Activated CD8-positive, alpha-beta memory T cell treated with anti-CD3 and anti-CD28 coated beads, Interleukin-2, amount 10 ng/mL, durations not matched to agents 7 days and 5 days (primary cell): ENCODE data around the gene PNRC1. TPM values are rescaled to one million over a fixed set of nuclear protein-coding genes. Genes with fewer than 3 reads are reported as not detected.
"Not testable (repeated sequence)": the region's sequence is repeated elsewhere in the genome, so short reads cannot be mapped to it uniquely, and the experiment has no call there.

ENCODE experiments used
- ATAC-seq: fragments of 150-1000 bp; cut with Tn5 transposase; one replicate; pipeline ENCODE4 v1.10.0; 2021; ENCODE audit warnings: moderate library complexity
- CTCF ChIA-PET: fragments of 350-600 bp; sonication (Branson Sonifier 250); formaldehyde crosslinking; loops from one replicate; lab custom pipeline; 2021; ENCODE audit warnings: antibody characterized with exemption; lab: Charles Lee
- DNase-seq: peaks from one replicate; pipeline ENCODE4 v3.0.0-alpha.2; 2020
- H3K27ac Mint-ChIP-seq: one replicate; pipeline ENCODE4 v1.8.0; 2021; ENCODE audit warnings: mild to moderate bottlenecking, mixed read lengths
- H3K27me3 Mint-ChIP-seq: one replicate; pipeline ENCODE4 v1.8.0; 2021; ENCODE audit warnings: mixed read lengths
- H3K36me3 Mint-ChIP-seq: one replicate; pipeline ENCODE4 v1.8.0; 2021; ENCODE audit warnings: mild to moderate bottlenecking, mixed read lengths
- H3K4me1 Mint-ChIP-seq: one replicate; pipeline ENCODE4 v1.8.0; 2021; ENCODE audit warnings: mixed read lengths
- H3K4me3 Mint-ChIP-seq: one replicate; pipeline ENCODE4 v1.8.0; 2021; ENCODE audit warnings: mild to moderate bottlenecking, moderate library complexity, mixed read lengths
- H3K9me3 Mint-ChIP-seq: one replicate; pipeline ENCODE4 v1.8.0; 2022; ENCODE audit warnings: low read depth, mixed read lengths
- total RNA-seq, 2 experiments: library from RNA; stranded (reverse); gene quantifications; one replicate each; pipeline ENCODE4 v1.2.3, GENCODE V29; 2021

PNRC1 gene
- total RNA-seq, 2 experiments from 2014 or later, result 66.9 to 71.8 TPM

GRCh38 chr6:89047473-89047872, 33.1 kb upstream of the PNRC1 start:
- no peaks in the 10 kb centered on the region for H3K27me3 Mint-ChIP-seq
- H3K36me3 Mint-ChIP-seq, result no peaks in the 10 kb centered on the region
- ATAC-seq (no peak), DNase-seq (no peak)
- peaks cover 23% of the 10 kb centered on the region for H3K4me1 Mint-ChIP-seq
- H3K27ac Mint-ChIP-seq, result no peak overlapping the region
- CTCF ChIA-PET, result interaction anchor here (0.6 to 0.7 kb wide), 2 partner anchors 27 to 31 kb away, joined by 3 read pairs; no protein-coding TSS in a partner anchor
- H3K9me3 Mint-ChIP-seq, result no peaks in the 10 kb centered on the region
- no peak overlapping the region for H3K4me3 Mint-ChIP-seq

DNA sequence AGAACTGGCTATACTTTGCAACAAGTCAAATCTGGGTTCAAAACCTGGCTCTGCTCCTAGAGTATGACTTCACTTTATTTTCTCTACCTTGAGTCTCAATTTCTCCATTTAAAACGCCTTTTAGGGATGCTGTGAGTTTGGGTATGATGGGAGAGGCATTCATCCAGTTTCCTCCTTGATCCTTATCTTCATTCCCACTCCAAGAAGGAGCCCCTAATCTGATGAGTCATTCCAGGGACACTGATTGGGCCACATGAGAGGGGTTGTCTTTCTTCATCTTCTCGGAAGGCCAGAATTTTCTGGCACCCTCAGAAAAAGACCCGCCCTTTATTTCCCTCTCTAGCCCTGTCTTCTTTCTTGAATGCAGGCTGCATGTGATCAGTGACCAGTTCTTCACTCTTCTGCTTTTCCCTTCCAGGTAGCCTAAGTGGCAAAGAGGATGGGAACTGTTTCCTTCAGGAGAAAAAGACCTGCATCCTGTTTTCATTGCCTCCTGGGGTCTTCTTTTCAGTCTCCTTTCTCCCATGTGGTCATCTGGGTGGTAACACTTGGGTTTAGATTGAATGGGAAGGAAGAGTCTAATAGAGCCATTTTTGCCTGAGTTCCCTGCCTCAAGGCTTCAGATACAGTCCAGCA, 32.1 kb upstream of the PNRC1 start:
- CTCF ChIA-PET, result no interaction called here
- peaks cover 19% of the 10 kb centered on the region for H3K4me1 Mint-ChIP-seq
- H3K4me3 Mint-ChIP-seq, result no peak overlapping the region
- no peaks in the 10 kb centered on the region for H3K36me3 Mint-ChIP-seq
- no peaks in the 10 kb centered on the region for H3K27me3 Mint-ChIP-seq
- no peak overlapping the region for H3K27ac Mint-ChIP-seq
- ATAC-seq (no peak), DNase-seq (no peak)
- no peaks in the 10 kb centered on the region for H3K9me3 Mint-ChIP-seq

DNA sequence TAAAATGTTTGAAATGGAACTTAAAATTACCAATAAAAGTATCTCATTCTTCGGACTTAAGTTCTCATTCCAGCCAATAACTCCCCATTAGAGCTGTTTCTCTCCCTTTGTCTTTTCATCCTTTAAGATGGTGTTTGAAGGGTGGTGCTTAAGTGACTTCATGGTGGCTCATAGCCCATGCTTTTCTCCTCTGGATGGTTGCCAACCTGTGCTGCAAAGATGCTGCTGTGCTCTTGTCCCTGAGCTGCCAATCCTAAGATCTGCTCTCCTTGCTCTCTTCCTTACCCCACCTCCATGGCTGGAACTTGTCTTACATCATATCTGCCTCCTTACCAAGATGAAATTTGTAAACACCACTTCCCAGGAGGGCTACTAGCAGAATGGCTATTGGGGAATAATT, 31.6 kb upstream of the PNRC1 start:
- DNase-seq (no peak), ATAC-seq (no peak)
- no peak overlapping the region for H3K27ac Mint-ChIP-seq
- no peaks in the 10 kb centered on the region for H3K36me3 Mint-ChIP-seq
- H3K9me3 Mint-ChIP-seq, result no peaks in the 10 kb centered on the region
- H3K4me1 Mint-ChIP-seq, result peaks cover 19% of the 10 kb centered on the region
- no peak overlapping the region for H3K4me3 Mint-ChIP-seq
- no peaks in the 10 kb centered on the region for H3K27me3 Mint-ChIP-seq
- CTCF ChIA-PET, result no interaction called here

DNA sequence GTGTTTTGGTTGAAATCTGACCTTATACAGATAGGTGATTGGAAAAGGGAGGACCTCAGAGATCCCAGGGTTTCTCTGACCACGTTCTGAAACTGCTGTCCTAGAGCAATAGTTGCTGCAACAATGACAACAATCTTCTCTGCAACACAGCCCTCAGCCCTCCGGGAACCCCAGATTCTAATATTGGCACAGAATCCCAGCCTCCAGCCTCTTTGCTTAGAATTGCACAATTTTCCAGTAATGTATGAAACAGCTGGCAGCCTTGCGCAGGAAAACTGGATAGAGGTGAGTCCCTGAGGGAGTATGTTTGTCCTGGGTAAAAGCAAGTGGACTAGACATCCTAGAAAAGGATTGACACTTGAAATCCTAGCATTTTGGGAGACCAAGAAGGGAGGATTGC, 30.4 kb upstream of the PNRC1 start:
- H3K27ac Mint-ChIP-seq, result no peak overlapping the region
- CTCF ChIA-PET, result no interaction called here
- no peak for DNase-seq
- H3K36me3 Mint-ChIP-seq, result no peaks in the 10 kb centered on the region
- no peaks in the 10 kb centered on the region for H3K27me3 Mint-ChIP-seq
- ATAC-seq, result no peak
- no peak overlapping the region for H3K4me3 Mint-ChIP-seq
- no peaks in the 10 kb centered on the region for H3K9me3 Mint-ChIP-seq
- peaks cover 19% of the 10 kb centered on the region for H3K4me1 Mint-ChIP-seq

GRCh38 chr6:89050697-89051096, 29.9 kb upstream of the PNRC1 start:
- no peaks in the 10 kb centered on the region for H3K9me3 Mint-ChIP-seq
- no peak overlapping the region for H3K27ac Mint-ChIP-seq
- ATAC-seq (no peak), DNase-seq (no peak)
- H3K27me3 Mint-ChIP-seq, result no peaks in the 10 kb centered on the region
- H3K36me3 Mint-ChIP-seq, result no peaks in the 10 kb centered on the region
- CTCF ChIA-PET, result no interaction called here
- H3K4me3 Mint-ChIP-seq, result no peak overlapping the region
- H3K4me1 Mint-ChIP-seq, result peaks cover 19% of the 10 kb centered on the region

GRCh38 chr6:89051676-89052075, 28.9 kb upstream of the PNRC1 start:
- H3K4me3 Mint-ChIP-seq, result no peak overlapping the region
- CTCF ChIA-PET, result no interaction called here
- DNase-seq, result no peak
- H3K9me3 Mint-ChIP-seq, result no peaks in the 10 kb centered on the region
- no peak overlapping the region for H3K27ac Mint-ChIP-seq
- H3K36me3 Mint-ChIP-seq, result no peaks in the 10 kb centered on the region
- H3K4me1 Mint-ChIP-seq, result peaks cover 19% of the 10 kb centered on the region
- no peaks in the 10 kb centered on the region for H3K27me3 Mint-ChIP-seq
- no peak for ATAC-seq

GRCh38 chr6:89054208-89054607, 26.3 kb upstream of the PNRC1 start:
- CTCF ChIA-PET, result no interaction called here
- Mint-ChIP-seq H3K4me1 (peaks cover 19% of the 10 kb centered on the region), H3K27me3 (no peaks in the 10 kb centered on the region), H3K9me3 (no peaks in the 10 kb centered on the region), H3K36me3 (no peaks in the 10 kb centered on the region), H3K27ac (no peak overlapping the region), H3K4me3 (no peak overlapping the region)
- no peak for ATAC-seq
- no peak for DNase-seq

DNA sequence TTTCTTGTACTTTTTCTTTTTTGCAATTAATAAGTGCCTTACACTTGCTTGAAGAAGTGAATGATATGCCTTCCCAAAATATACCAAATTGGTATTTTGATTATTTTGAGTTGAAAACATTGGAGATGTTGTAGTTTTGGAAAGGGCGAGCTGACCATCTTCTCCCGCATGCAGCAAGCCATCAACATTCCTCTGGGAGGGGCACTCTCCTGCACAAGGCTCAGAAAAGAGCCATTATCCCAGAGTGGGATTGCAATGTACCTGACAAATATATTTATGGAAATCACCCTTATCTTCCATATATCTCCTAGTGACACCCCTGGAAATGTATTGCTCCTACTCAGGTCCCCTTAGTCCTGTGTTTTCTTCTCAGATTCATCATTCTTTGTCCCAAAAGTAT, 22.8 kb upstream of the PNRC1 start:
- Mint-ChIP-seq H3K27me3 (no peaks in the 10 kb centered on the region), H3K4me1 (no peaks in the 10 kb centered on the region), H3K36me3 (no peaks in the 10 kb centered on the region), H3K27ac (no peak overlapping the region), H3K9me3 (no peaks in the 10 kb centered on the region), H3K4me3 (no peak overlapping the region)
- CTCF ChIA-PET, result no interaction called here
- no peak for DNase-seq
- no peak for ATAC-seq

DNA sequence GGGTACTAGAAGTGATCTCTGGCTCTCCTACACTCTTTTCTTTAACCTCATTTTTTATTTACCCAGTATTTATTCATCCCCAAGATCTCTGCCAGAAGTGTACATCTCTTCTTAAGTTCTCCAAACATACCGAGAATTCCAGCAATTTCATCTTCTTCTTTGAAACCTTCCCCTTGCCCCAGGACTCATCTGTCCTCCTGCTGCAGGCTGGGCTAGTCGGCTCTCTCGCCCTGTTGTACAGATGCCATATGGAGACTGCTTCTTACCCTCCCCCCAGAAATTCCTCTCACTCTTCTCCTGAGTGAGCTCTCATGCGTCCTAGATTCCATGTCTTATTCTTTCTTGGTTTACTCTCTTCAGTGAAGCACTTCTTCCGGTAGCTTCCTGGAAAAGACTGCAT, 21.9 kb upstream of the PNRC1 start:
- no peak for ATAC-seq
- Mint-ChIP-seq H3K27ac (no peak overlapping the region), H3K4me1 (no peaks in the 10 kb centered on the region), H3K36me3 (no peaks in the 10 kb centered on the region), H3K4me3 (no peak overlapping the region), H3K27me3 (no peaks in the 10 kb centered on the region), H3K9me3 (no peaks in the 10 kb centered on the region)
- CTCF ChIA-PET, result no interaction called here
- no peak for DNase-seq

DNA sequence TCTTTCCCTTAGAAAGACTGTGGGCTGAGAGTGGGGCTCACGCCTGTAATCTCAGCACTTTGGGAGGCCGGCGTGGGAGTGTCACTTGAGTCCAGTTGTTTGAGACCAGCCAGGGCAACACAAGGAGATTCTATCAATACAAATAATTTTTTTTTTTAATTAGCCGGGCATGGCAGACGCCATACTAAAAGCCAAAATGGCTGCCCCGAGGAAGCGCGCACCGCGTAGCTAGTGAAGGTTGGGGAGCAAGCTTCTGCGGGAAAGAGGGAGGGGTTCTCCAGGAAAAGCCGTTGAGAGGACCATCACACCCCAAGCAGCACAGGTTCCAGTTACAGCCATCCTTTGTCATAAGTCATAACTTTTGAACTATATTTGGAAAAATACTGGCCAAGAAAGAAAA, 21.3 kb upstream of the PNRC1 start:
- ATAC-seq (no peak), DNase-seq (no peak)
- Mint-ChIP-seq H3K27ac (no peak overlapping the region), H3K4me3 (no peak overlapping the region), H3K36me3 (no peaks in the 10 kb centered on the region), H3K9me3 (no peaks in the 10 kb centered on the region), H3K4me1 (no peaks in the 10 kb centered on the region), H3K27me3 (no peaks in the 10 kb centered on the region)
- CTCF ChIA-PET, result no interaction called here

GRCh38 chr6:89063881-89064280, 16.7 kb upstream of the PNRC1 start:
- Mint-ChIP-seq H3K4me3 (no peak overlapping the region), H3K4me1 (no peaks in the 10 kb centered on the region), H3K9me3 (no peaks in the 10 kb centered on the region), H3K27ac (no peak overlapping the region), H3K36me3 (no peaks in the 10 kb centered on the region), H3K27me3 (peaks cover 12% of the 10 kb centered on the region)
- CTCF ChIA-PET, result no interaction called here
- ATAC-seq (no peak), DNase-seq (no peak)

- DNase-seq, H3K9me3 Mint-ChIP-seq, H3K4me1 Mint-ChIP-seq, H3K36me3 Mint-ChIP-seq, ATAC-seq, H3K27ac Mint-ChIP-seq, H3K4me3 Mint-ChIP-seq, CTCF ChIA-PET: not testable (repeated sequence)
- peaks cover 12% of the 10 kb centered on the region for H3K27me3 Mint-ChIP-seq
Measured at GRCh38 chr6:89064931-89065330, 15.6 kb upstream of the PNRC1 start.

DNA sequence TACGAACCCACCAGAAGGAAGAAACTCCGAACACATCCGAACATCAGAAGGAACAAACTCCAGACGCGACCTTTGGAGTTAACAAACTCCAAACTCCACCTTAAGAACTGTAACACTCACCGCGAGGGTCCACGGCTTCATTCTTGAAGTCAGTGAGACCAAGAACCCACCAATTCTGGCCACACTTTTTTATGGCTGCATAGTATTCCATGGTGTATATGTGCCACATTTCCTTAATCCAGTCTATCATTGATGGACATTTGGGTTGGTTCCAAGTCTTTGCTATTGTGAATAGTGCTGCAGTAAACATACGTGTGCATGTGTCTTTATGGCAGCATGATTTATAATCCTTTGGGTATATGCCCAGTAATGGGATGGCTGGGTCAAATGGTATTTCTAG, 14.4 kb upstream of the PNRC1 start:
- H3K4me3 Mint-ChIP-seq, H3K9me3 Mint-ChIP-seq, H3K36me3 Mint-ChIP-seq, CTCF ChIA-PET, H3K27ac Mint-ChIP-seq, H3K4me1 Mint-ChIP-seq, DNase-seq, ATAC-seq: not testable (repeated sequence)
- peaks cover 12% of the 10 kb centered on the region for H3K27me3 Mint-ChIP-seq

GRCh38 chr6:89066940-89067646, 13.5 kb upstream of the PNRC1 start:
- Mint-ChIP-seq H3K4me3 (no peak overlapping the region), H3K27ac (no peak overlapping the region), H3K4me1 (no peaks in the 10 kb centered on the region), H3K27me3 (peaks cover 12% of the 10 kb centered on the region), H3K36me3 (no peaks in the 10 kb centered on the region), H3K9me3 (no peaks in the 10 kb centered on the region)
- CTCF ChIA-PET, result interaction anchor here (1.6 kb wide), 1 partner anchor 12 kb away, joined by 4 read pairs; no protein-coding TSS in a partner anchor
- DNase-seq, result no peak
- ATAC-seq, result no peak
